Mesendoderm (in vitro differentiated cells): ENCODE results near the gene STX4.

Experiments
- DNase-seq: peaks from one replicate; pipeline ENCODE4 v3.0.0; 2013
- H2AK5ac ChIP-seq: 2 replicates; pipeline ENCODE4 v1.6.1; 2013; ENCODE audit warnings: low read length, inconsistent platforms
- H2BK120ac ChIP-seq: 2 replicates; pipeline ENCODE4 v1.6.1; 2013; ENCODE audit warnings: low read depth, mild to moderate bottlenecking, low read length, moderate library complexity, mixed read lengths
- H2BK15ac ChIP-seq: replicated peaks from 2 replicates; pipeline ENCODE4 v1.6.1; 2013; ENCODE audit warnings: low read depth, mild to moderate bottlenecking, moderate library complexity
- H2BK5ac ChIP-seq: 2 replicates; pipeline ENCODE4 v1.6.1; 2013; ENCODE audit warnings: low read length, inconsistent platforms
- H3K18ac ChIP-seq: 2 replicates; pipeline ENCODE4 v1.6.1; 2013; ENCODE audit warnings: mild to moderate bottlenecking, low read length, mixed read lengths
- H3K23ac ChIP-seq: one replicate; pipeline ENCODE4 v1.6.1; 2013; ENCODE audit warnings: low read length
- H3K27ac ChIP-seq: 2 replicates; pipeline ENCODE4 v1.5.1; 2013; ENCODE audit warnings: low read depth, mild to moderate bottlenecking, inconsistent platforms, low read length, moderate library complexity
- H3K27me3 ChIP-seq: 2 replicates; pipeline ENCODE4 v1.6.1; 2013; ENCODE audit warnings: low read length, control low read depth, mild to moderate bottlenecking, inconsistent platforms; ENCODE audit not compliant: insufficient read depth, poor library complexity
- H3K36me3 ChIP-seq: 2 replicates; pipeline ENCODE4 v1.6.1; 2013; ENCODE audit warnings: low read length, inconsistent platforms; ENCODE audit not compliant: control insufficient read depth, insufficient read depth
- H3K4ac ChIP-seq: one replicate; pipeline ENCODE4 v1.6.1; 2013; ENCODE audit warnings: low read depth, mild to moderate bottlenecking, low read length, moderate library complexity
- H3K4me1 ChIP-seq: 2 replicates; pipeline ENCODE4 v1.6.1; 2013; ENCODE audit warnings: low read depth, low read length, inconsistent platforms; ENCODE audit not compliant: control insufficient read depth
- H3K4me2 ChIP-seq: 2 replicates; pipeline ENCODE4 v1.6.1; 2013; ENCODE audit warnings: low read length
- H3K4me3 ChIP-seq: 2 replicates; pipeline ENCODE4 v1.5.1; 2013; ENCODE audit warnings: mild to moderate bottlenecking, low read length
- H3K56ac ChIP-seq: one replicate; pipeline ENCODE4 v1.6.1; 2013; ENCODE audit warnings: low read length
- H3K79me1 ChIP-seq: 2 replicates; pipeline ENCODE4 v1.6.1; 2013; ENCODE audit warnings: low read length, inconsistent platforms
- H3K79me2 ChIP-seq: 2 replicates; pipeline ENCODE4 v1.6.1; 2013; ENCODE audit warnings: mild to moderate bottlenecking, low read length; ENCODE audit not compliant: control insufficient read depth, insufficient read depth
- H3K9ac ChIP-seq: 2 replicates; pipeline ENCODE4 v1.6.1; 2013; ENCODE audit warnings: low read length, inconsistent platforms
- H4K5ac ChIP-seq: one replicate; pipeline ENCODE4 v1.6.1; 2013; ENCODE audit warnings: low read length
- H4K8ac ChIP-seq: one replicate; pipeline ENCODE4 v1.6.1; 2013; ENCODE audit warnings: low read depth, mild to moderate bottlenecking, control low read depth, low read length, moderate library complexity
- WGBS: extraction: QIAGEN DNeasy Blood & Tissue Kit; methylation state at CpG from one replicate; pipeline ENCODE4 v1.1.7; 2013; ENCODE audit warnings: low lambda C conversion rate, missing lambda C conversion rate; ENCODE audit not compliant: insufficient coverage; ENCODE audit errors: extremely low coverage; 5-methylcytosine and 5-hydroxymethylcytosine counted together

The STX4 gene

GRCh38 chr16:31076319-31076718 is 43.0 kb downstream of the STX4 start:
- DNase-seq = no peak

GRCh38 chr16:31077024-31077423 is 43.7 kb downstream of the STX4 start:
- no peak for DNase-seq
- no CpG with 5 or more reads among the region's 13 CpGs for WGBS
- Histone ChIP-seq H3K4me1 (peaks cover 1% of the 10 kb centered on the region), H3K18ac (no peak overlapping the region), H2AK5ac (no peak overlapping the region), H4K5ac (no peak overlapping the region), H3K4me3 (no peak overlapping the region), H2BK15ac (no peak overlapping the region), H3K27me3 (no peaks in the 10 kb centered on the region), H2BK5ac (no peak overlapping the region), H3K27ac (no peak overlapping the region), H3K4ac (no peak overlapping the region), H3K56ac (no peak overlapping the region), H3K79me2 (peaks cover 17% of the 10 kb centered on the region), H3K9ac (no peak overlapping the region), H3K23ac (no peak overlapping the region), H3K79me1 (peaks cover 17% of the 10 kb centered on the region), H3K4me2 (no peak overlapping the region), H2BK120ac (no peak overlapping the region), H3K36me3 (no peaks in the 10 kb centered on the region), H4K8ac (no peak overlapping the region)

More at GRCh38 chr16:31076319-31076718, 43.0 kb downstream of the STX4 start:
- no peak overlapping the region for H4K5ac ChIP-seq
- no peak overlapping the region for H4K8ac ChIP-seq
- no peak overlapping the region for H3K56ac ChIP-seq
- no peak overlapping the region for H2BK15ac ChIP-seq
- H3K4ac ChIP-seq = no peak overlapping the region
- H3K23ac ChIP-seq = no peak overlapping the region
- no peak overlapping the region for H3K27ac ChIP-seq
- WGBS = no CpG with 5 or more reads among the region's 16 CpGs
- no peaks in the 10 kb centered on the region for H3K36me3 ChIP-seq
- H3K18ac ChIP-seq = no peak overlapping the region
- no peak overlapping the region for H3K9ac ChIP-seq
- no peak overlapping the region for H2BK120ac ChIP-seq
- H3K79me2 ChIP-seq = peaks cover 24% of the 10 kb centered on the region
- H3K4me3 ChIP-seq = no peak overlapping the region
- H3K79me1 ChIP-seq = peaks cover 19% of the 10 kb centered on the region
- H3K4me1 ChIP-seq = peaks cover 3% of the 10 kb centered on the region
- H3K27me3 ChIP-seq = no peaks in the 10 kb centered on the region
- no peak overlapping the region for H2BK5ac ChIP-seq
- no peak overlapping the region for H2AK5ac ChIP-seq
- no peak overlapping the region for H3K4me2 ChIP-seq

GRCh38 chr16:31077592-31078396 is 44.4 kb downstream of the STX4 start:
- Histone ChIP-seq H3K4me3 (no peak overlapping the region), H2BK15ac (no peak overlapping the region), H3K4me2 (no peak overlapping the region), H3K4me1 (no peaks in the 10 kb centered on the region), H3K79me2 (peaks cover 9% of the 10 kb centered on the region), H3K18ac (no peak overlapping the region), H4K5ac (no peak overlapping the region), H3K27me3 (no peaks in the 10 kb centered on the region), H3K9ac (no peak overlapping the region), H2BK5ac (no peak overlapping the region), H3K4ac (no peak overlapping the region), H3K23ac (no peak overlapping the region), H2BK120ac (no peak overlapping the region), H2AK5ac (no peak overlapping the region), H3K27ac (no peak overlapping the region), H3K79me1 (peaks cover 14% of the 10 kb centered on the region), H4K8ac (no peak overlapping the region), H3K36me3 (no peaks in the 10 kb centered on the region), H3K56ac (no peak overlapping the region)
- no peak for DNase-seq
- WGBS = no CpG with 5 or more reads among the region's 30 CpGs

- no peak overlapping the region for H3K4me3 ChIP-seq
- no peaks in the 10 kb centered on the region for H3K36me3 ChIP-seq
- no CpG with 5 or more reads among the region's 15 CpGs for WGBS
- no peak overlapping the region for H3K18ac ChIP-seq
- no peak overlapping the region for H3K9ac ChIP-seq
- H3K27ac ChIP-seq = no peak overlapping the region
- H3K27me3 ChIP-seq = no peaks in the 10 kb centered on the region
- no peak overlapping the region for H4K8ac ChIP-seq
- H3K79me1 ChIP-seq = peaks cover 14% of the 10 kb centered on the region
- DNase-seq = no peak
- no peaks in the 10 kb centered on the region for H3K4me1 ChIP-seq
- H2BK5ac ChIP-seq = no peak overlapping the region
- H4K5ac ChIP-seq = no peak overlapping the region
- H3K23ac ChIP-seq = no peak overlapping the region
- peaks cover 6% of the 10 kb centered on the region for H3K79me2 ChIP-seq
- no peak overlapping the region for H2BK15ac ChIP-seq
- no peak overlapping the region for H3K4ac ChIP-seq
- H2AK5ac ChIP-seq = no peak overlapping the region
- no peak overlapping the region for H3K4me2 ChIP-seq
- H3K56ac ChIP-seq = no peak overlapping the region
- no peak overlapping the region for H2BK120ac ChIP-seq
Observed at GRCh38 chr16:31078597-31079341, 45.4 kb downstream of the STX4 start.

DNA sequence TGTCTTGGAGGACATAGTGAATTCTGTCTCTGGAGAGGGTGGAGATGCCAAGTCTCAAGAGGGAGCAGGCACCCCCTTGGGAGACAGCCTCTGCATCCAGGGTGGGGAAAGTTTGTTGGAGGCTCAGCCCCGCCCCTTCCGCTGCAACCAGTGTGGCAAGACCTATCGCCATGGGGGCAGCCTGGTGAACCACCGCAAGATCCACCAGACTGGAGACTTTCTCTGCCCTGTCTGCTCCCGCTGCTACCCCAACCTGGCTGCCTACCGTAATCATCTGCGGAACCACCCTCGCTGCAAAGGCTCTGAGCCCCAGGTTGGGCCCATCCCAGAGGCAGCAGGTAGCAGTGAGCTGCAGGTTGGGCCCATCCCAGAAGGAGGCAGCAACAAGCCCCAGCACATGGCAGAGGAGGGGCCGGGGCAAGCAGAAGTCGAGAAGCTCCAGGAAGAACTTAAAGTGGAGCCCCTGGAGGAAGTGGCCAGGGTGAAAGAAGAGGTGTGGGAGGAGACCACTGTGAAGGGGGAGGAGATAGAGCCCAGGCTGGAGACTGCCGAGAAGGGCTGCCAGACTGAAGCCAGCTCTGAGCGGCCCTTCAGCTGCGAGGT is 46.1 kb downstream of the STX4 start:
- H2AK5ac ChIP-seq = no peak overlapping the region
- no peaks in the 10 kb centered on the region for H3K36me3 ChIP-seq
- H3K4me2 ChIP-seq = no peak overlapping the region
- no peak overlapping the region for H3K9ac ChIP-seq
- no peak overlapping the region for H4K5ac ChIP-seq
- no peak overlapping the region for H4K8ac ChIP-seq
- no peak overlapping the region for H2BK15ac ChIP-seq
- no peak overlapping the region for H2BK120ac ChIP-seq
- no peak overlapping the region for H3K56ac ChIP-seq
- no CpG with 5 or more reads among the region's 13 CpGs for WGBS
- H3K27me3 ChIP-seq = no peaks in the 10 kb centered on the region
- no peak overlapping the region for H3K23ac ChIP-seq
- peaks cover 14% of the 10 kb centered on the region for H3K79me1 ChIP-seq
- no peak overlapping the region for H3K27ac ChIP-seq
- no peaks in the 10 kb centered on the region for H3K4me1 ChIP-seq
- H3K18ac ChIP-seq = no peak overlapping the region
- peaks cover 6% of the 10 kb centered on the region for H3K79me2 ChIP-seq
- H3K4ac ChIP-seq = no peak overlapping the region
- no peak overlapping the region for H2BK5ac ChIP-seq
- H3K4me3 ChIP-seq = no peak overlapping the region
- DNase-seq = no peak
